Erythroblast (primary cell): ENCODE measurements around the gene YAF2.

Source experiments
- GATA1 ChIP-seq: IDR thresholded peaks from 2 replicates; pipeline ENCODE4 v1.6.1; 2011; ENCODE audit warnings: low read depth, mild to moderate bottlenecking, control low read depth, low read length, moderate library complexity
- POLR2A ChIP-seq: IDR thresholded peaks from 2 replicates; pipeline ENCODE4 v1.6.1; 2011; ENCODE audit warnings: mild to moderate bottlenecking, low read length

DNA sequence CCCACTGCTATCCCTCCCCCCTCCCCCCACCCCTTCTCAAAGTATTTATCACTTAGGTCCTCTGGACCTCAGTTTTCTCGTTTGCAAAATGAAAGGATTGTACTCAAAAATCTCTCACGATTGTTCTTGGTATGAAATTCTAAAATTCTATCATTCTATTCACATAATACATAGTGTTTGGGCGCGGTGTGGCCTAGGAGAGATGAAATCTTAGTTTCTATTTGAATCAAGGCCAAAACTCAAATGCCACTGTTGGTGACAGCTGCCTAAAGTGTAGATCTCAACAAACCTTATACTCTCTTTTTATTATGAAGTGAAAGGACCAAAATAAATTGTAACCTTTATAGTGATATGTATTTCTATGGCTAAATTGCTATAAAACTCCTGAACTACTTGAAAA is 23.7 kb upstream of the YAF2 start:
- no peak for TF ChIP-seq POLR2A
- no peak for TF ChIP-seq GATA1
